Measurements from ENCODE around the gene DENND1B. TPM values are rescaled to one million over a fixed set of nuclear protein-coding genes. Genes with fewer than 3 reads are reported as not detected.
A peak's percentile ranks its signal among the peaks of the same experiment; 100 is the strongest.

DENND1B gene
- total RNA-seq, result 10 to 100 TPM; 11.6 TPM
- polyA plus RNA-seq (ENCODE audit: insufficient read depth, low read depth, low replicate concordance), result 7.2 TPM
- long read RNA-seq, donor 1, result 0 reads
- long read RNA-seq, donor 2, result 0 reads

GRCh38 chr1:197775282-197776262 lies at the start of gene DENND1B:
DENND1B (minus strand) TSS chr1:197775480; CDS start chr1:197775155, 325 bp downstream.
- DNase-seq, result peak; percentile 80
- no peaks in the 10 kb centered on the region for H3K27me3 ChIP-seq
- TF ChIP-seq CTCF (IDR thresholded peaks at IDR 0.05) (no peak), POLR2A (IDR thresholded peaks at IDR 0.05) (no peak)
- no peaks in the 10 kb centered on the region for H3K9me3 ChIP-seq
- 8 to 12% methylated on average over 17 to 36 of the region's 51 CpGs for WGBS, 2 donors
- H3K27ac ChIP-seq, result peak within 1 kb of the TSS; percentile 89 to 90
- H3K4me3 ChIP-seq, result peak within 1 kb of the TSS; percentile 75 to 86
- intact Hi-C loops (cut with DNase I; ENCODE audit: low total_unique reads), result no loop called here
- H3K4me1 ChIP-seq, result peaks cover 10% of the 10 kb centered on the region
- H3K36me3 ChIP-seq (ENCODE audit: low read depth, missing control alignments), result no peaks in the 10 kb centered on the region

GRCh38 chr1:197814306-197814705 lies 39.0 kb upstream of the DENND1B start:
- no peak for TF ChIP-seq CTCF (IDR thresholded peaks at IDR 0.05)
- no peak overlapping the region for H3K4me3 ChIP-seq
- H3K27me3 ChIP-seq, result no peaks in the 10 kb centered on the region
- no peak for DNase-seq
- no peaks in the 10 kb centered on the region for H3K36me3 ChIP-seq (ENCODE audit: low read depth, missing control alignments)
- H3K4me1 ChIP-seq, result no peaks in the 10 kb centered on the region
- intact Hi-C loops (cut with DNase I; ENCODE audit: low total_unique reads), result no loop called here
- no peaks in the 10 kb centered on the region for H3K9me3 ChIP-seq
- H3K27ac ChIP-seq, result no peak overlapping the region
- WGBS, 2 donors, result 86 to 90% methylated on average over 2 of the region's 2 CpGs

GRCh38 chr1:197813741-197814140 lies 38.5 kb upstream of the DENND1B start:
- Histone ChIP-seq H3K27me3 (no peaks in the 10 kb centered on the region), H3K9me3 (no peaks in the 10 kb centered on the region), H3K36me3 (ENCODE audit: low read depth, missing control alignments) (no peaks in the 10 kb centered on the region), H3K4me1 (no peaks in the 10 kb centered on the region), H3K27ac (no peak overlapping the region), H3K4me3 (no peak overlapping the region)
- no peak for DNase-seq
- TF ChIP-seq CTCF (IDR thresholded peaks at IDR 0.05), result no peak
- no peak for TF ChIP-seq POLR2A (IDR thresholded peaks at IDR 0.05)
- WGBS, 2 donors, result 64 to 75% methylated on average over 5 of the region's 5 CpGs
- intact Hi-C loops (cut with DNase I; ENCODE audit: low total_unique reads), result no loop called here

GRCh38 chr1:197811769-197812168 lies 36.5 kb upstream of the DENND1B start:
- Histone ChIP-seq H3K36me3 (ENCODE audit: low read depth, missing control alignments) (no peaks in the 10 kb centered on the region), H3K27ac (no peak overlapping the region), H3K27me3 (no peaks in the 10 kb centered on the region), H3K9me3 (no peaks in the 10 kb centered on the region), H3K4me1 (no peaks in the 10 kb centered on the region), H3K4me3 (no peak overlapping the region)
- 37 to 60% methylated on average over 1 of the region's 1 CpG for WGBS, 2 donors
- intact Hi-C loops (cut with DNase I; ENCODE audit: low total_unique reads), result no loop called here
- TF ChIP-seq POLR2A (IDR thresholded peaks at IDR 0.05), result no peak
- TF ChIP-seq CTCF (IDR thresholded peaks at IDR 0.05), result no peak
- DNase-seq, result no peak

Measured in testis (tissue), 5 donors.